Measurements from ENCODE around the gene SMIM36.

- TF ChIP-seq YY1 (IDR thresholded peaks at IDR 0.05; ENCODE audit: low read depth) (no peak), EP300 (IDR thresholded peaks at IDR 0.05; ENCODE audit: borderline replicate concordance) (no peak), NFIC (IDR thresholded peaks at IDR 0.05) (no peak), FOXM1 (IDR thresholded peaks at IDR 0.05; ENCODE audit: borderline replicate concordance, low read depth) (no peak), CREB1 (IDR thresholded peaks at IDR 0.05; ENCODE audit: low read depth) (no peak), ZBTB7A (IDR thresholded peaks at IDR 0.05; ENCODE audit: low read depth) (no peak), USF1 (IDR thresholded peaks at IDR 0.05) (no peak), RAD21 (IDR thresholded peaks at IDR 0.05; ENCODE audit: low read depth) (no peak), EGR1 (IDR thresholded peaks at IDR 0.05) (no peak), TCF12 (IDR thresholded peaks at IDR 0.05; ENCODE audit: low read depth) (no peak), TAF1 (IDR thresholded peaks at IDR 0.05; ENCODE audit: low read depth) (no peak), REST (IDR thresholded peaks at IDR 0.05; ENCODE audit: low read depth) (no peak), TEAD4 (IDR thresholded peaks at IDR 0.05) (no peak), MAX (IDR thresholded peaks at IDR 0.05) (no peak)
These were observed 87.7 kb downstream of the SMIM36 start for GRCh38 chr17:55423535-55423934.
